ENCODE results near the gene RBMX.
"Not testable (repeated sequence)": the region's sequence is repeated elsewhere in the genome, so short reads cannot be mapped to it uniquely, and the experiment has no call there.

RBMX gene

GRCh38 chrX:136909119-136909705, 28.7 kb upstream of the RBMX start:
- DNase-seq (ENCODE audit: low read depth), result peak; percentile 81
- no peak for TF ChIP-seq CTCF (conservative IDR thresholded peaks at IDR 0.05; ENCODE audit: low read length)
- H3K4me3 ChIP-seq (ENCODE audit: low read length), result peak overlapping the region; percentile 73

- DNase-seq (ENCODE audit: low read depth), result no peak
- TF ChIP-seq CTCF (conservative IDR thresholded peaks at IDR 0.05; ENCODE audit: low read length), result no peak
- H3K4me3 ChIP-seq (ENCODE audit: low read length), result no peak overlapping the region
These were observed 27.1 kb upstream of the RBMX start for GRCh38 chrX:136907621-136908020.

- no peak for DNase-seq (ENCODE audit: low read depth)
- H3K4me3 ChIP-seq (ENCODE audit: low read length), result no peak overlapping the region
- TF ChIP-seq CTCF (conservative IDR thresholded peaks at IDR 0.05; ENCODE audit: low read length), result no peak
These were observed 26.5 kb upstream of the RBMX start for GRCh38 chrX:136906921-136907510.

GRCh38 chrX:136904067-136904466, 23.5 kb upstream of the RBMX start:
- not testable (repeated sequence) for DNase-seq (ENCODE audit: low read depth); H3K4me3 ChIP-seq (ENCODE audit: low read length)

GRCh38 chrX:136900071-136900470, 19.5 kb upstream of the RBMX start:
- H3K4me3 ChIP-seq (ENCODE audit: low read length); DNase-seq (ENCODE audit: low read depth): not testable (repeated sequence)

GRCh38 chrX:136899221-136899620, 18.7 kb upstream of the RBMX start:
- TF ChIP-seq CTCF (conservative IDR thresholded peaks at IDR 0.05; ENCODE audit: low read length), result no peak
- DNase-seq (ENCODE audit: low read depth), result peak; percentile 69
- no peak overlapping the region for H3K4me3 ChIP-seq (ENCODE audit: low read length)

GRCh38 chrX:136898752-136899151, 18.2 kb upstream of the RBMX start:
- not testable (repeated sequence) for H3K4me3 ChIP-seq (ENCODE audit: low read length); DNase-seq (ENCODE audit: low read depth)

- no peak for TF ChIP-seq CTCF (conservative IDR thresholded peaks at IDR 0.05; ENCODE audit: low read length)
- H3K4me3 ChIP-seq (ENCODE audit: low read length), result no peak overlapping the region
- no peak for DNase-seq (ENCODE audit: low read depth)
These were observed 15.8 kb upstream of the RBMX start for GRCh38 chrX:136896121-136896914.
